ENCODE data around the gene SNX8.
"Not testable (repeated sequence)": the region's sequence is repeated elsewhere in the genome, so short reads cannot be mapped to it uniquely, and the experiment has no call there.

SNX8 gene

GRCh38 chr7:2289111-2289586 is 25.1 kb downstream of the SNX8 start:
- no peak for DNase-seq

GRCh38 chr7:2288503-2288902 is 25.7 kb downstream of the SNX8 start:
- no peak for DNase-seq

- no peak for DNase-seq
Observed at GRCh38 chr7:2287745-2288144, 26.5 kb downstream of the SNX8 start.

- no peak for DNase-seq
Observed at GRCh38 chr7:2283074-2283473, 31.2 kb downstream of the SNX8 start.

GRCh38 chr7:2282185-2282751 is 32.0 kb downstream of the SNX8 start:
- no peak for DNase-seq

GRCh38 chr7:2281541-2281940 is 32.7 kb downstream of the SNX8 start:
- no peak for DNase-seq

GRCh38 chr7:2280424-2280823 is 33.8 kb downstream of the SNX8 start:
- DNase-seq = no peak

- DNase-seq = no peak
Observed at GRCh38 chr7:2279896-2280295, 34.3 kb downstream of the SNX8 start.

GRCh38 chr7:2278026-2278425 is 36.2 kb downstream of the SNX8 start:
- no peak for DNase-seq

- DNase-seq = no peak
Observed at GRCh38 chr7:2276107-2276506, 38.1 kb downstream of the SNX8 start.

GRCh38 chr7:2275101-2275500 is 39.1 kb downstream of the SNX8 start:
- DNase-seq = no peak

- DNase-seq = no peak
Observed at GRCh38 chr7:2274666-2275065, 39.6 kb downstream of the SNX8 start.

- DNase-seq = no peak
Observed at GRCh38 chr7:2273866-2274265, 40.4 kb downstream of the SNX8 start.

GRCh38 chr7:2272031-2272430 is 42.2 kb downstream of the SNX8 start:
- DNase-seq = no peak

GRCh38 chr7:2271273-2272026 is 42.8 kb downstream of the SNX8 start:
- DNase-seq = no peak

- no peak for DNase-seq
Observed at GRCh38 chr7:2270495-2270894, 43.7 kb downstream of the SNX8 start.

- no peak for DNase-seq
Observed at GRCh38 chr7:2269991-2270460, 44.2 kb downstream of the SNX8 start.

- not testable (repeated sequence) for DNase-seq
Observed at GRCh38 chr7:2269089-2269990, 44.9 kb downstream of the SNX8 start.

GRCh38 chr7:2266911-2267310 is 47.3 kb downstream of the SNX8 start:
- no peak for DNase-seq

- no peak for DNase-seq
Observed at GRCh38 chr7:2264158-2264557, 50.1 kb downstream of the SNX8 start.

- no peak for DNase-seq
Observed at GRCh38 chr7:2263176-2263575, 51.1 kb downstream of the SNX8 start.

- DNase-seq = no peak
Observed at GRCh38 chr7:2261611-2262010, 52.6 kb downstream of the SNX8 start.

GRCh38 chr7:2260820-2261219 is 53.4 kb downstream of the SNX8 start:
- DNase-seq = no peak

- DNase-seq = no peak
Observed at GRCh38 chr7:2259480-2259879, 54.8 kb downstream of the SNX8 start.

All from NCI-H748 treated with DMSO at 0.1 percent for 48 hours (cell line).